Endothelial cell of umbilical vein (primary cell): ENCODE measurements around the gene NDUFAB1. TPM values are rescaled to one million over a fixed set of nuclear protein-coding genes. Genes with fewer than 3 reads are reported as not detected.

ENCODE experiments used
- BruUV-seq: library from RNA; stranded (reverse); fragments of 400-500 nt; replicated peaks from 2 replicates; lab custom pipeline; 2021; lab: Mats Ljungman, UMichigan
- CTCF ChIA-PET: fragments of 300-600, 350-600 bp; sonication (Branson Sonifier 250); formaldehyde crosslinking; loops from one replicate; lab custom pipeline; 2021; ENCODE audit warnings: antibody characterized with exemption, inconsistent platforms; lab: Charles Lee
- POLR2A ChIA-PET: fragments of 300-600, 350-600 bp; sonication (Branson Sonifier 250); formaldehyde crosslinking; loops from one replicate; lab custom pipeline; 2021; ENCODE audit warnings: antibody characterized with exemption, inconsistent platforms; lab: Charles Lee
- DNase-seq: peaks from one replicate; pipeline ENCODE4 v3.0.0-alpha.2; 2011; ENCODE audit warnings: low read depth, low spot score
- FAIRE-seq: peaks from 2 replicates; lab custom pipeline; 2011; peaks lifted over from hg19 to GRCh38; lab: Jason Lieb, UNC
- H2AFZ ChIP-seq: 2 replicates; pipeline ENCODE4 v1.6.0; 2012; ENCODE audit warnings: low read depth, low read length, control low read depth, inconsistent platforms
- H3K27ac ChIP-seq: 2 replicates; pipeline ENCODE4 v1.5.1; 2011; ENCODE audit warnings: low read depth, mild to moderate bottlenecking, control low read depth, low read length, moderate library complexity; ENCODE audit not compliant: insufficient read depth
- H3K27me3 ChIP-seq, 2 experiments: 2 replicates each; pipeline versions ENCODE4 v1.6.0 to v1.6.1; 2011; ENCODE audit warnings: low read length in 2 of 2, mixed read lengths in 1 of 2; ENCODE audit not compliant: control insufficient read depth in 2 of 2, insufficient read depth in 2 of 2
- H3K36me3 ChIP-seq, 2 experiments: 2 replicates in 1 of 2; 3 replicates in 1 of 2; pipeline ENCODE4 v1.5.1; 2011; ENCODE audit warnings: low read length in 2 of 2, mild to moderate bottlenecking in 1 of 2, moderate library complexity in 1 of 2; ENCODE audit not compliant: control insufficient read depth in 2 of 2, insufficient read depth in 2 of 2; ENCODE audit errors: extremely low read depth in 1 of 2
- H3K4me1 ChIP-seq: 3 replicates; pipeline ENCODE4 v1.5.1; 2011; ENCODE audit warnings: mild to moderate bottlenecking, low read length; ENCODE audit not compliant: control insufficient read depth, insufficient read depth; ENCODE audit errors: extremely low read depth
- H3K4me2 ChIP-seq: 2 replicates; pipeline ENCODE4 v1.6.1; 2011; ENCODE audit warnings: low read length, control low read depth, mixed read lengths; ENCODE audit not compliant: insufficient read depth
- H3K4me3 ChIP-seq, 3 experiments: fragments of 200-600 bp in 1 of 3; sonication (generic), shearing (Covaris generic) in 1 of 3; replicated peaks in 1 of 3; 2 replicates each; pipeline ENCODE4 v1.5.1; 2011 to 2016; ENCODE audit warnings: control low read depth in 3 of 3, low read length in 3 of 3, mild to moderate bottlenecking in 2 of 3, inconsistent platforms in 1 of 3, low read depth in 1 of 3, moderate library complexity in 1 of 3; ENCODE audit not compliant: insufficient read depth in 1 of 3
- H3K79me2 ChIP-seq: 2 replicates; pipeline ENCODE4 v1.6.0; 2012; ENCODE audit warnings: low read length, inconsistent platforms; ENCODE audit not compliant: control insufficient read depth, insufficient read depth
- H3K9ac ChIP-seq: replicated peaks from 2 replicates; pipeline ENCODE3; 2011; ENCODE audit warnings: low read length, control low read depth; ENCODE audit not compliant: insufficient read depth; ENCODE audit errors: extremely low read depth
- H3K9me1 ChIP-seq: replicated peaks from 3 replicates; pipeline ENCODE4 v1.6.0; 2011; ENCODE audit warnings: mild to moderate bottlenecking, low read length; ENCODE audit not compliant: control insufficient read depth, insufficient read depth; ENCODE audit errors: extremely low read depth
- H3K9me3 ChIP-seq: replicated peaks from 2 replicates; pipeline ENCODE4 v1.5.1; 2012; ENCODE audit warnings: low read length, inconsistent platforms; ENCODE audit not compliant: control insufficient read depth, insufficient read depth
- H4K20me1 ChIP-seq: replicated peaks from 2 replicates; pipeline ENCODE3; 2011; ENCODE audit warnings: mild to moderate bottlenecking, low read length; ENCODE audit not compliant: control insufficient read depth, insufficient read depth; ENCODE audit errors: extremely low read depth
- EZH2 ChIP-seq: IDR thresholded peaks from 2 replicates; pipeline ENCODE4 v1.6.1; 2012; ENCODE audit warnings: borderline replicate concordance, low read depth, mild to moderate bottlenecking, moderate library complexity, low read length, inconsistent platforms; ENCODE audit not compliant: severe bottlenecking
- FOS ChIP-seq: IDR thresholded peaks from 2 replicates; pipeline ENCODE4 v1.6.1; 2011; ENCODE audit warnings: mild to moderate bottlenecking, low read length, moderate library complexity, borderline replicate concordance; ENCODE audit not compliant: insufficient read depth
- GATA2 ChIP-seq: IDR thresholded peaks from 2 replicates; pipeline ENCODE4 v1.7.0; 2011; ENCODE audit warnings: low read depth, mild to moderate bottlenecking, moderate library complexity, mixed read lengths, low read length; ENCODE audit not compliant: insufficient read length, insufficient read depth
- JUN ChIP-seq: IDR thresholded peaks from 2 replicates; pipeline ENCODE4 v1.6.1; 2011; ENCODE audit warnings: borderline replicate concordance, low read depth; ENCODE audit not compliant: insufficient read length, insufficient read depth
- MAX ChIP-seq: IDR thresholded peaks from 2 replicates; pipeline ENCODE4 v1.6.1; 2011; ENCODE audit not compliant: insufficient read depth, insufficient read length
- MYC ChIP-seq: IDR thresholded peaks from one replicate; pipeline ENCODE4 v1.6.1; 2011; ENCODE audit warnings: mild to moderate bottlenecking, low read depth, low read length
- POLR2A ChIP-seq: IDR thresholded peaks from 2 replicates; pipeline ENCODE4 v1.6.1; 2012; ENCODE audit warnings: low read depth, mild to moderate bottlenecking, control low read depth, low read length
- POLR2AphosphoS5 ChIP-seq: IDR thresholded peaks from 2 replicates; pipeline ENCODE4 v1.6.1; 2012; ENCODE audit warnings: low read depth, mild to moderate bottlenecking, control low read depth, low read length, moderate library complexity; ENCODE audit not compliant: insufficient read depth
- dilution Hi-C: fragments of 300-500 bp; cut with MboI; formaldehyde crosslinking; loops from one replicate; pipeline ENCODE4 v1.15.0; 2019; ENCODE audit warnings: low sequenced_read_pairs; ENCODE audit not compliant: extremely low pct_ligation_motif_present
- intact Hi-C: fragments of 100-400 bp; cut with micrococcal nuclease; formaldehyde crosslinking; loops from one replicate; pipeline ENCODE4 v1.10.0; 2022
- polyA plus RNA-seq, 4 experiments: library from polyadenylated mRNA; depleted of rRNA in 3 of 4; stranded (reverse) in 3 of 4; unstranded in 1 of 4; fragments of >200 nt; gene quantifications; 2 replicates each; pipeline versions ENCODE4 v1.2.1 to v1.2.3, GENCODE V29; 2011 to 2012; ENCODE audit warnings: missing spikeins in 1 of 4
- total RNA-seq: library from RNA; stranded (reverse); gene quantifications from 2 replicates; pipeline ENCODE4 v1.2.3, GENCODE V29; 2021
- TF ChIP-seq, protein P1 (sequence below), 2 donors: IDR thresholded peaks; 1 replicate in 1 of 2; 2 replicates in 1 of 2; pipeline ENCODE4 v1.5.1; 2011; ENCODE audit warnings: low read length in 2 of 2, mild to moderate bottlenecking in 2 of 2, moderate library complexity in 2 of 2, control low read depth in 1 of 2, inconsistent platforms in 1 of 2, low read depth in 1 of 2; ENCODE audit not compliant: insufficient read depth in 1 of 2; ENCODE audit errors: extremely low read depth in 1 of 2

The NDUFAB1 gene
- total and polyA plus RNA-seq, 2 donors (not counting 3 experiments of a cell fraction or from before 2014, with no cell fraction given), result 112 to 228 TPM

- no peaks in the 10 kb centered on the region for H3K79me2 ChIP-seq
- BruUV-seq, result no TSS peak
- ChIA-PET POLR2A (no interaction called here), CTCF (no interaction called here)
- no peak for FAIRE-seq
- no peaks in the 10 kb centered on the region for H3K9me1 ChIP-seq
- H3K4me3 ChIP-seq, result no peak overlapping the region
- no peak overlapping the region for H3K27ac ChIP-seq
- H3K9me3 ChIP-seq, result no peaks in the 10 kb centered on the region
- intact Hi-C loops (no loop called here), dilution Hi-C loops (no loop called here)
- H2AFZ ChIP-seq, result no peak overlapping the region
- DNase-seq, result no peak
- H3K4me1 ChIP-seq, result no peaks in the 10 kb centered on the region
- no peaks in the 10 kb centered on the region for H3K27me3 ChIP-seq
- TF ChIP-seq POLR2A (no peak), MAX (no peak), MYC (no peak), GATA2 (no peak), POLR2AphosphoS5 (no peak), EZH2 (no peak), JUN (no peak), FOS (no peak)
- TF ChIP-seq, protein P1, sequence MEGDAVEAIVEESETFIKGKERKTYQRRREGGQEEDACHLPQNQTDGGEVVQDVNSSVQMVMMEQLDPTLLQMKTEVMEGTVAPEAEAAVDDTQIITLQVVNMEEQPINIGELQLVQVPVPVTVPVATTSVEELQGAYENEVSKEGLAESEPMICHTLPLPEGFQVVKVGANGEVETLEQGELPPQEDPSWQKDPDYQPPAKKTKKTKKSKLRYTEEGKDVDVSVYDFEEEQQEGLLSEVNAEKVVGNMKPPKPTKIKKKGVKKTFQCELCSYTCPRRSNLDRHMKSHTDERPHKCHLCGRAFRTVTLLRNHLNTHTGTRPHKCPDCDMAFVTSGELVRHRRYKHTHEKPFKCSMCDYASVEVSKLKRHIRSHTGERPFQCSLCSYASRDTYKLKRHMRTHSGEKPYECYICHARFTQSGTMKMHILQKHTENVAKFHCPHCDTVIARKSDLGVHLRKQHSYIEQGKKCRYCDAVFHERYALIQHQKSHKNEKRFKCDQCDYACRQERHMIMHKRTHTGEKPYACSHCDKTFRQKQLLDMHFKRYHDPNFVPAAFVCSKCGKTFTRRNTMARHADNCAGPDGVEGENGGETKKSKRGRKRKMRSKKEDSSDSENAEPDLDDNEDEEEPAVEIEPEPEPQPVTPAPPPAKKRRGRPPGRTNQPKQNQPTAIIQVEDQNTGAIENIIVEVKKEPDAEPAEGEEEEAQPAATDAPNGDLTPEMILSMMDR (IDR thresholded peaks at IDR 0.05; ENCODE audit: extremely low read depth in 1 of 2, insufficient read depth in 1 of 2, low read depth in 1 of 2, low read length in 2 of 2), result no peak
- no peak overlapping the region for H3K4me2 ChIP-seq
- H4K20me1 ChIP-seq, result peaks cover 2% of the 10 kb centered on the region
- H3K9ac ChIP-seq, result no peak overlapping the region
- peaks cover 7 to 10% of the 10 kb centered on the region in 2 experiments for H3K36me3 ChIP-seq
Observed at GRCh38 chr16:23535901-23536300, 60.2 kb downstream of the NDUFAB1 start.
